Peyer's patch (tissue), 4 donors: ENCODE measurements around the gene HS3ST1. TPM values are rescaled to one million over a fixed set of nuclear protein-coding genes. Genes with fewer than 3 reads are reported as not detected.

Experiments used
- DNase-seq, 3 donors: peaks; one replicate each; pipeline ENCODE4 v3.0.0-alpha.2; 2017 to 2019
- H3K27ac ChIP-seq, 4 donors: fragments of 200-600 bp; sonication (generic); one replicate each; pipeline ENCODE4 v1.5.1; 2016 to 2019
- H3K27me3 ChIP-seq, 2 donors: fragments of 200-600 bp; sonication (generic); one replicate each; pipeline ENCODE4 v1.5.1; 2019
- H3K36me3 ChIP-seq, 3 donors: fragments of 200-600 bp; sonication (generic); one replicate each; pipeline ENCODE4 v1.5.1; 2016 to 2019
- H3K4me1 ChIP-seq, 4 donors: fragments of 200-600 bp; sonication (generic); one replicate each; pipeline ENCODE4 v1.5.1; 2016 to 2019
- H3K4me3 ChIP-seq, 4 donors: fragments of 200-600 bp; sonication (generic); 1 replicate in 3 of 4; 2 replicates in 1 of 4; pipeline ENCODE4 v1.5.1; 2016 to 2019; ENCODE audit warnings: mild to moderate bottlenecking in 1 of 4
- H3K9me3 ChIP-seq, 4 donors: fragments of 200-600 bp; sonication (generic); one replicate each; pipeline ENCODE4 v1.5.1; 2016 to 2019; ENCODE audit warnings: mild to moderate bottlenecking in 1 of 4
- CTCF ChIP-seq, 6 experiments: fragments of 450-650 bp in 4 of 6; fragments of 200-600 bp in 2 of 6; sonication (generic) in 1 of 6; IDR thresholded peaks; one replicate each; pipeline ENCODE4 v1.5.1; 2017 to 2019; ENCODE audit warnings: antibody characterized with exemption in 6 of 6, mild to moderate bottlenecking in 3 of 6, moderate library complexity in 1 of 6
- POLR2A ChIP-seq, 2 donors: fragments of 450-650 bp; IDR thresholded peaks; one replicate each; pipeline ENCODE4 v1.5.1; 2017; ENCODE audit warnings: antibody characterized with exemption in 2 of 2, mild to moderate bottlenecking in 2 of 2, moderate library complexity in 2 of 2
- total RNA-seq, 4 donors: library from RNA; depleted of rRNA; stranded (reverse); fragments of >200 nt; gene quantifications; one replicate each; pipeline ENCODE4 v1.1.0, GENCODE V29; 2016

Gene HS3ST1
- total RNA-seq, 4 donors from 2014 or later = 1.3 to 15.9 (median 3.0) TPM

- H3K27ac ChIP-seq = no peak overlapping the region
- no peak for DNase-seq
- no peaks in the 10 kb centered on the region for H3K4me1 ChIP-seq
- no peaks in the 10 kb centered on the region for H3K36me3 ChIP-seq
- H3K27me3 ChIP-seq = no peaks in the 10 kb centered on the region
- TF ChIP-seq POLR2A (IDR thresholded peaks at IDR 0.05) (no peak), CTCF (IDR thresholded peaks at IDR 0.05) (no peak)
- no peak overlapping the region for H3K4me3 ChIP-seq
- H3K9me3 ChIP-seq = no peaks in the 10 kb centered on the region
Measured at GRCh38 chr4:11408233-11408967, 20.3 kb downstream of the HS3ST1 start.

GRCh38 chr4:11407551-11407950 lies 21.1 kb downstream of the HS3ST1 start:
- no peak for DNase-seq
- Histone ChIP-seq H3K4me1 (no peaks in the 10 kb centered on the region), H3K27ac (no peak overlapping the region), H3K9me3 (no peaks in the 10 kb centered on the region), H3K4me3 (no peak overlapping the region), H3K27me3 (no peaks in the 10 kb centered on the region), H3K36me3 (no peaks in the 10 kb centered on the region)
- TF ChIP-seq POLR2A (IDR thresholded peaks at IDR 0.05) = no peak
- no peak for TF ChIP-seq CTCF (IDR thresholded peaks at IDR 0.05)

- Histone ChIP-seq H3K27me3 (no peaks in the 10 kb centered on the region), H3K4me1 (no peaks in the 10 kb centered on the region), H3K27ac (no peak overlapping the region), H3K36me3 (peaks cover 0 to 5% (median 0%) of the 10 kb centered on the region in 3 donors), H3K9me3 (no peaks in the 10 kb centered on the region), H3K4me3 (no peak overlapping the region)
- TF ChIP-seq POLR2A (IDR thresholded peaks at IDR 0.05) (no peak), CTCF (IDR thresholded peaks at IDR 0.05) (no peak)
- no peak for DNase-seq
Measured at GRCh38 chr4:11404431-11404830, 24.3 kb downstream of the HS3ST1 start.

- no peak overlapping the region for H3K27ac ChIP-seq
- no peaks in the 10 kb centered on the region for H3K4me1 ChIP-seq
- no peaks in the 10 kb centered on the region for H3K27me3 ChIP-seq
- peaks cover 0 to 10% (median 0%) of the 10 kb centered on the region in 3 donors for H3K36me3 ChIP-seq
- no peak overlapping the region for H3K4me3 ChIP-seq
- no peaks in the 10 kb centered on the region for H3K9me3 ChIP-seq
- no peak for DNase-seq
- TF ChIP-seq CTCF (IDR thresholded peaks at IDR 0.05) = no peak
- no peak for TF ChIP-seq POLR2A (IDR thresholded peaks at IDR 0.05)
Measured at GRCh38 chr4:11402192-11402591, 26.5 kb downstream of the HS3ST1 start.

GRCh38 chr4:11399461-11399971 lies 29.2 kb downstream of the HS3ST1 start:
- H3K36me3 ChIP-seq = peaks cover 0 to 10% (median 0%) of the 10 kb centered on the region in 3 donors
- H3K27ac ChIP-seq = no peak overlapping the region
- DNase-seq = no peak
- TF ChIP-seq POLR2A (IDR thresholded peaks at IDR 0.05) = no peak
- no peak for TF ChIP-seq CTCF (IDR thresholded peaks at IDR 0.05)
- H3K4me1 ChIP-seq = no peaks in the 10 kb centered on the region
- no peak overlapping the region for H3K4me3 ChIP-seq
- no peaks in the 10 kb centered on the region for H3K27me3 ChIP-seq
- no peaks in the 10 kb centered on the region for H3K9me3 ChIP-seq
